Measurements from ENCODE around the gene TAS2R16.

The TAS2R16 gene

GRCh38 chr7:123028339-123028738 lies 32.8 kb upstream of the TAS2R16 start:
- Histone ChIP-seq H3K36me3 (no peaks in the 10 kb centered on the region), H3K27me3 (ENCODE audit: insufficient read depth, low read depth, severe bottlenecking) (no peaks in the 10 kb centered on the region), H3K4me3 (ENCODE audit: low read depth, low read length) (no peak overlapping the region), H3K9me3 (ENCODE audit: severe bottlenecking) (no peaks in the 10 kb centered on the region), H3K27ac (no peak overlapping the region)
- TF ChIP-seq CTCF (IDR thresholded peaks at IDR 0.05; ENCODE audit: low read depth, low read length), result no peak
- no peak for DNase-seq

GRCh38 chr7:123026251-123026650 lies 30.8 kb upstream of the TAS2R16 start:
- Histone ChIP-seq H3K27ac (no peak overlapping the region), H3K4me3 (ENCODE audit: low read depth, low read length) (no peak overlapping the region), H3K9me3 (ENCODE audit: severe bottlenecking) (no peaks in the 10 kb centered on the region), H3K36me3 (no peaks in the 10 kb centered on the region), H3K27me3 (ENCODE audit: insufficient read depth, low read depth, severe bottlenecking) (no peaks in the 10 kb centered on the region)
- TF ChIP-seq CTCF (IDR thresholded peaks at IDR 0.05; ENCODE audit: low read depth, low read length), result no peak
- DNase-seq, result no peak

- H3K4me3 ChIP-seq (ENCODE audit: low read depth, low read length), result no peak overlapping the region
- no peak for DNase-seq
- no peak overlapping the region for H3K27ac ChIP-seq
- H3K36me3 ChIP-seq, result no peaks in the 10 kb centered on the region
- no peak for TF ChIP-seq CTCF (IDR thresholded peaks at IDR 0.05; ENCODE audit: low read depth, low read length)
- no peaks in the 10 kb centered on the region for H3K27me3 ChIP-seq (ENCODE audit: insufficient read depth, low read depth, severe bottlenecking)
- H3K9me3 ChIP-seq (ENCODE audit: severe bottlenecking), result no peaks in the 10 kb centered on the region
Measured at GRCh38 chr7:123024989-123025758, 29.7 kb upstream of the TAS2R16 start.

GRCh38 chr7:123023126-123023525 lies 27.6 kb upstream of the TAS2R16 start:
- no peak for TF ChIP-seq CTCF (IDR thresholded peaks at IDR 0.05; ENCODE audit: low read depth, low read length)
- no peak for DNase-seq
- Histone ChIP-seq H3K4me3 (ENCODE audit: low read depth, low read length) (no peak overlapping the region), H3K36me3 (no peaks in the 10 kb centered on the region), H3K27ac (no peak overlapping the region), H3K9me3 (ENCODE audit: severe bottlenecking) (no peaks in the 10 kb centered on the region), H3K27me3 (ENCODE audit: insufficient read depth, low read depth, severe bottlenecking) (no peaks in the 10 kb centered on the region)

GRCh38 chr7:123022576-123022975 lies 27.1 kb upstream of the TAS2R16 start:
- no peak for TF ChIP-seq CTCF (IDR thresholded peaks at IDR 0.05; ENCODE audit: low read depth, low read length)
- Histone ChIP-seq H3K4me3 (ENCODE audit: low read depth, low read length) (no peak overlapping the region), H3K27me3 (ENCODE audit: insufficient read depth, low read depth, severe bottlenecking) (no peaks in the 10 kb centered on the region), H3K27ac (no peak overlapping the region), H3K36me3 (no peaks in the 10 kb centered on the region), H3K9me3 (ENCODE audit: severe bottlenecking) (no peaks in the 10 kb centered on the region)
- DNase-seq, result no peak

- DNase-seq, result no peak
Measured at GRCh38 chr7:123012435-123012834, 16.9 kb upstream of the TAS2R16 start.

More at GRCh38 chr7:123012435-123012834, 16.9 kb upstream of the TAS2R16 start:
- no peaks in the 10 kb centered on the region for H3K36me3 ChIP-seq
- no peak overlapping the region for H3K4me3 ChIP-seq (ENCODE audit: low read depth, low read length)
- H3K27me3 ChIP-seq (ENCODE audit: insufficient read depth, low read depth, severe bottlenecking), result no peaks in the 10 kb centered on the region
- TF ChIP-seq CTCF (IDR thresholded peaks at IDR 0.05; ENCODE audit: low read depth, low read length), result no peak
- H3K27ac ChIP-seq, result no peak overlapping the region
- H3K9me3 ChIP-seq (ENCODE audit: severe bottlenecking), result no peaks in the 10 kb centered on the region
